Right ventricle myocardium inferior (tissue), 1 donor: Measurements from ENCODE around the gene DLG2. TPM values are rescaled to one million over a fixed set of nuclear protein-coding genes. Genes with fewer than 3 reads are reported as not detected.

ENCODE experiments used
- ATAC-seq: fragments of 200-7000 bp; cut with Tn5 transposase; one replicate; pipeline ENCODE4 v1.9.1; 2020; ENCODE audit warnings: mild to moderate bottlenecking, moderate library complexity
- DNase-seq: peaks from one replicate; pipeline ENCODE4 v3.0.0; 2021; ENCODE audit errors: missing footprints
- intact Hi-C: fragments of 100-400 bp; cut with DNase I; formaldehyde crosslinking; loops from one replicate; pipeline ENCODE4 v1.11.0; 2022
- total RNA-seq: library from RNA; stranded (reverse); fragmentation: NEBNext Ultra II Directional; extraction: Animal tissue kit (Norgen Biotek cat#: 25700); gene quantifications from one replicate; pipeline ENCODE4 v1.2.1, GENCODE V29; 2021
- donor health status: DM: no; HTN: yes; CAD: no; lungs with severe emphysema.

DLG2 gene
- total RNA-seq, 1 donor from 2014 or later = 5.7 TPM

GRCh38 chr11:83924795-83925542, 1702.2 kb downstream of the DLG2 start:
- DNase-seq (no peak), ATAC-seq (no peak)
- intact Hi-C loops = no loop called here

DNA sequence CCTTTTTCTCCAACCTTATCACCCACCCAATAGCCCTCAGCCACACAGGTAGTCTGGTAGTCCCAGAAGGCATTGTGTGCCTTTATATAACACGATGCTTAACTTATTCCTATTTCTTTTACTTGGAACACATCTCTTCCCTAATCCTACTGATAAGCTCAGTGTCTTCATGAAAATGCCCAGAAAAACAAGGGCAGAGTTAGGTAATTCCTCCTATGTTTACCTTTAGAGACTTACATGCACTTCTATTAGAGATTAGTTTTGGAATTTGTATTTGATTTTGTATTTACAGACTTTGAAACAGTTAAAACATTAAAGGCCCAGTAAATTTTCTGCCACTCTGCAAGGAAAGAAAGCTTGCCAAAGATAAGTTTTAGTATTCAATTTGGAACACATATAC, 1703.2 kb downstream of the DLG2 start:
- no peak for ATAC-seq
- intact Hi-C loops = no loop called here
- DNase-seq = no peak

DNA sequence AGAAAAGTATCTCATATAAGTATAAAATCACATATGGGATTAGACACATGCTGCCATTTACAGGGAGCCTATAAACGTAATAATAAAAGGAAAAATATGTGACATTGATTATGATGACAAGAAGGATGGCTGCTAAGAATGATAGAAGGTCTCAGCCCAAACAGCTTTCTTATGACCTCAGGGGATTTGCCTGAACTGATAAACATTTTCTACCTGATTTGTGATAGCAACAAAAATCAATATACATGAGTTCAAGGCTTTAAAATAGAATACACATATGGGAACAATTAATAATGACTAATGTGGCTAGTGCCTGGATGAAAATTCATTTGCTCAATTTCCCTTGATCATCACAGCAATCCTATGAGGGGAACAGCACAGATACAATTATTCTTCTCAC, 1704.2 kb downstream of the DLG2 start:
- intact Hi-C loops = no loop called here
- no peak for DNase-seq
- no peak for ATAC-seq

DNA sequence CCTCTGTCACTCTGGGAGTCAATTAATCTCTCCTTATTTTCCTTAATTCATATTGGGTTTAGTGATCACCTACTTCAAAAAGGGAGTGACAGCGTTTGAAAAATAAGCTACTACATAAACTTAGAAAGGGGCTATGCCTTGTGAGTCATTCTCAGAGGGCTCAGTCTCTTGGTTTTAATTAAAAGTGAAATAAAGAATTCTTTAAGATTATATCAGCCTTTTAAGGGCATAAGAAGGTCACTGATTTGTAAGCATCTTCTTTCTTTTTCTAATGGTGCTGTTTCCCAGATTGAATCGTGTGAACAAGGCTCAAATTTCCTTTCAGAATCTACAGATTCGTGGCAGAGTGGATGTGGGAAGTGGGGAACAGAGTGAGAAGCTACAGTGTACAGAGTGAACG, 1704.8 kb downstream of the DLG2 start:
- no peak for DNase-seq
- intact Hi-C loops = no loop called here
- ATAC-seq = no peak

- ATAC-seq = no peak
- DNase-seq = no peak
- intact Hi-C loops = no loop called here
Measured at GRCh38 chr11:83921447-83922192, 1705.5 kb downstream of the DLG2 start.

DNA sequence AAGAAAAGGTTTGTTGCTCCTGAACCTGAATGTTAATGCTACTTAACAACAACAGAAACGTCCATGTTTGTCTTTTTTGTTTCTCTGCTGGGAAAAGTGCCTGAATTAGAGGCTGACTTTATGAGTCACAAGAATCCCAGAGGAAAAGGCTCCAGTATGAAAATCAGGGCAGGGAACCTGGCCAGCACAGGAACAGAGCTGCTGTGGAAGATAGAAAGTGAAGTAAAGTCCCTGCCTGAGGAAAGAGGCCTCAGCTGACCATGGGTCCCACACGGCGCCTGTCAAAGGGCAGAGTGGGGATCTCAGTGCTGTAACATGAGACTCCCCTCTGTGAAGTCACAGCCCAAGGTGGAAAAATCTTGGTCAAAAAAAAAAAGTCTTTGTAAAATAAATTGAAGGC, 1708.7 kb downstream of the DLG2 start:
- ATAC-seq (peak; percentile 86), DNase-seq (no peak)
- intact Hi-C loops = no loop called here

DNA sequence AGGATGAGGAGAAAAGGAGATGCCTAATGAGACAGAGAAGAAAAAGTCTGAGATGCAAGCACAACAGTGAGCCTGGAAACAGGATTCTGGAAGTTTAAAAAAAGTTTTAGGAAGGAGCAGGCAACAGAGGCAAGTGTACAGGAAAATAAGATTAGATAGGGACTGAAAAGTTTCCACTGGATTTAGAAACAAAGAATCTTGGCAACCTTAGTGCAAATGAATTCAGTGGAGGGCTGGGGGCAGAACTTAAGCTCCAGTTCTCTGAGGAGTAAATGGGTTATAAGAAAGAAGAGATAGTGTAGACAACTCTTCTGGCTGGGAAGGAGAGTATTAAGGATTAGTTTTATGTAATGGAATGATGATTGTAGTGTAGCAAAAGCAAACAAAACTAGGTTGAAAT, 1712.1 kb downstream of the DLG2 start:
- ATAC-seq (peak; percentile 41), DNase-seq (no peak)
- intact Hi-C loops = no loop called here

DNA sequence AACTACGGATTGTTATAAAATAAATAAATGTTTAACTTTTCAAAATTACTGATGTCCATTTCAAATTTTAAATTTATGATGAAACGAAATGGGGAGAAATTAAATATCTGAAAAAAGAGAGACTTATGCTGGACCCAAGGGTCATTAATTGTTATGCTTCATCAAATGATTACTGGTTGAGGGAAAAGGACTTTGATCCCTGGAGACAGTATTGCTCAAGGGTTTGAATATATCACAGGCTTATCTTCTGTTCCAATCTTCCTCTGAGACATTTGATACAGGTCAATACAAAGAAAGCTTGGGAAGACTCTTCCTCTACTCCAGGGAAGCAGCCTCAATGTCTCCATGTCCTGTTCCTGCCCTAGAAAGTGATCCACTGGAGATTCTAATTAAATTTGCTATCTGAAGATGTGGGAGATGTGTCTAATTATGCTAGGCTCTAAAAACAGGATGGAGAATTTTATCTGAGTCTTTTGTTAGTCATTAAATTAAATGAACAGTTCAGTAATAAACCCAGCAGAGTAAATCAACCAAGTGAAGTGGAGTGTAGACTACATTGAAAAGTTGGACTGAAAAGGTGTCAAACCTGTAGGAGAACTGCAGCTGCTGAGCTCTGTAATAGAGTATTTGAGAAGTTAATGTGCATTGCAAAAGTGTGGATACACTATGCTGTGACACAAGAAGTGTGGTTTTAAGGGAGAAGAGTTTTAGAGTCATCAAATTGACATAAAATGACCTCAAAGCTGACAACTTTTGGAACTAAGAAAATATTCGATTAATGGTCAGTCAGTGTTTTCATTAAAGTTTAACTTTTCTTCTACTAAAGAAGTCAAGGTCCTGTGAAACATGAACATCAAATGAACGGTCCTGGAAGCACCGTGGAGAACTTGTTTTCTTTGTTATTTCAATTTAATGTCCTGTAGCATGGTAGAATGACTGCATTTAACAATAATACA, 1717.3 kb downstream of the DLG2 start:
- no peak for DNase-seq
- no peak for ATAC-seq
- intact Hi-C loops = no loop called here

GRCh38 chr11:83908298-83908856, 1718.8 kb downstream of the DLG2 start:
- ATAC-seq = no peak
- DNase-seq = no peak
- intact Hi-C loops = no loop called here

DNA sequence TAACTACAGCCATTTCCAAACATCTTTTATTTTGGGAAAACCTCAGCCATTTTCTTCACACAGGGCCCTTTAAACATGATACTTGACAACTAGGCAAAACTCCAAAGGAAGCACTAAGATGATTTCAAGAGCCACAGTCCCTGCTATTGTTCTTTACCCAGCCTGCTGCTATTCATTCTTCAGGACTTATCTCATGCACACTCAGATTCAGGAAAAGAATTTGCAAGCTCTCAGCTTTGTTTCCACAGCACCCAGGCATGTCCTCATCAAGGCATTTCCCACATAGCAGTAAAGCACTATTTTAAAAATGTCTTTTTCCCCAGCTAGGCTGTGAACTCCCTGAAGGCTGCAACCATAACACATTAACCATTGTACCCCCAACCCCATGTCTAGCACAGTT, 1731.6 kb downstream of the DLG2 start:
- ATAC-seq (no peak), DNase-seq (no peak)
- intact Hi-C loops = no loop called here

DNA sequence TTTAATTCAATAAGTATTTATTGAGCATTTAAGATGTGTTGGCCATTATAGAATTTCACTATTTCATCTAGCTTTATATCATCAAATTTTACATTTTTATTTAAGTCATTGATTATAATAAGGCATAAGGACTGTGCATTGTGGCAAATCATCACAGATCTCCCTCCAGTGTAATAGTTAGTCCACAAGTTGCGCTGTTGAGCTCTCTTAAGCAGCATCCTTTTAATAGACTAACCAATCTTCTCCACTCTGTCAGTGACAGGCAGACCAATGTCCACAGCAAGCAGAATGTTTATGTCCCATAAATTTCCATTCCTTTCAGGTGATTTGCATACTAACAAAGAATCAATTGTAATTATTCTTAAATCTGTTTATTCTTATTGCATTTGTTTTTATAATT, 1745.7 kb downstream of the DLG2 start:
- ATAC-seq = no peak
- DNase-seq = no peak
- intact Hi-C loops = no loop called here

- ATAC-seq (no peak), DNase-seq (no peak)
- intact Hi-C loops = no loop called here
Measured at GRCh38 chr11:83871054-83871453, 1756.1 kb downstream of the DLG2 start.

DNA sequence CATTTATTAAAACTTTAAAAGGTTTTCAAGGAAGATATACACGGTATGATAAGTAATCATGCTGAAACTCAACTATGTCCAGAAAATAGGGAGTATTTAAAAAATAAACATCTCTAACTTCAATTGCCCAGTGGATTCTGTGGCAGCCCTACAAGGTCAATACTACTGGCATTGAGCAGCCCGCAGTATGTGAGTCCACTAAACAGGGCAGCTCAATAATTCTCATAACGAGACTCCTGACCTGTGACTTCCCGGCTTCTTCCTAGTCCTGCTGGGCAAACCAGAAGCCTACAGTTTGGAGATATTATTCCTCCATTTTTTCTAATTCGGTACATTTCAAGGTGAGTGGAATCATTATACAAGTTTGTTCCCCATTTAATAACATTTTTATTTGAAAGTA, 1760.5 kb downstream of the DLG2 start:
- ATAC-seq (no peak), DNase-seq (no peak)
- intact Hi-C loops = no loop called here

DNA sequence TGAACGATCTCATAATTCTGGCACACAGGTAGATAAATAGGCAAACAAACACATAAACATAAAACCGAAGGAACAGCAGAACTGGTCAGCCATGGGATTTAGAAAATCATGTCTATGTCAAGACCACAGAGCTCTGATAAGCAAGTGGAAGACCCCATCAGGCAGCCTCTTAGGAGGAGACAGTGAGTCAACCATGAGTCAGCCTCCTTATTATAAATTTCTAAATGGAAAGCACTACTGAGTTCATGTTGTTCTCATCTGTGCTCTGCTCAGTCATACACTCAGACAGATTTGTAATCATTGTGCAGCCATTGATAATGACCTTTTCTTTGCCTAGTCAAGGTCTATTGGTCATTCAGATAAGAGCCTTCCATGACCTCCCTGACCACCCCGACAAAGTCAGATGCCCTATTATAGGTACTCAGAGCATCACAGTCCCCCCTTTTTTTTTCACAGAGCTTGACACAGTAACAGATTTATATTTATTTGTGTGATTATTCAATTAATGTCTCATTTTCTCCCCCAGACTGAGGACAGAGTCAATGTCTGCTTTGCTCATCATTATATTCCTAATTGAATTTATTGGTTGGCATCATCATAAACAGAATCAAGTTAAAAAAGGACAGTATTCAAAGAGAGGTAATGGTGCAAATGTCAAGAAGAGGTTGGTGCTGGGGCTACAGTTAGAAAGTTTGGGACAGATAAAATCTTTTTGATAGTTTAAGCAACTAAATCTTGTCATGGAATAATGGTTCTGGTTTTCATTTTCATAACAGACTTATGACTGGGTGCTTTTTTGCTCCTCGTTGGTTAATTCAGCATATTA, 1761.3 kb downstream of the DLG2 start:
- intact Hi-C loops = no loop called here
- ATAC-seq (no peak), DNase-seq (no peak)

GRCh38 chr11:83864412-83865057, 1762.6 kb downstream of the DLG2 start:
- intact Hi-C loops = no loop called here
- ATAC-seq (no peak), DNase-seq (no peak)

DNA sequence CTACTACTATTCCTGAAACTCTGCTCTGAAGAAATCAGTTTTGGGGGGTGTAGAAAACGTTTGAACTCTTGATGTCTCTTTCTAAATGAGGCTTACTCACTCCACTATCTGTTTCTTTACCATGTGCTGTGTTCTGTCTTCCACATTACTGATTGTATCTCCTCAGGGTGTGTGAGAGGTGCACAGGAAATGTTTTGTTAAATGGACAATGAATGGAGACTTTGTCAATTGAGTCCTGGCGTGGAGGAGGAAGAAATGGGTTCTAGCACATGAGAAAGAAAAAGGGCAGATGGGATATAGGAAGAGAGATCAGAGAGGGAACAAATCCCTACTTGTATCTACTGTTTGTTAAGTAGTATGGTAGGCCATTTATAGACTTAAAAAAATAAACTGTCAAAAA, 1763.9 kb downstream of the DLG2 start:
- DNase-seq = no peak
- intact Hi-C loops = no loop called here

DNA sequence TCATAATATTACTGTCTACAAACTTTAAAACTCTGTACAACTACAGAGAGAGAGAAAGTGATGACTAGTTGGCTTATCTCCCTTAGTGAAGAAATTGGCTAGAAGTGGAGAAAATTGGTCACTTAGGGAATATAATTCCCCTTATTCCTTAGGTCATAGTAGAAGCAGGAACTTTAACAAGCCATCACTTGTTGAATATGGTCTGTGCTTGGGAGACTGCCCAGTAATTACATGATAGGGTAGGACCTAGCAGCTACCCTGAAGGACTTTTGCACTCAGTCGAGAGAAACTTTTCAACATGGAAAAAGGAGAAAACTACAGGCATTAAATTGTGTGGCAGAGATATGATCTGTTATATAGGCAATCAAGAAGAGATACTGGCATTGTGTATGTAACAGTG, 1764.5 kb downstream of the DLG2 start:
- intact Hi-C loops = no loop called here
- DNase-seq (no peak), ATAC-seq (peak; percentile 97)

More for the DNA sequence above, 1763.9 kb downstream of the DLG2 start:
- no peak for ATAC-seq

DNA sequence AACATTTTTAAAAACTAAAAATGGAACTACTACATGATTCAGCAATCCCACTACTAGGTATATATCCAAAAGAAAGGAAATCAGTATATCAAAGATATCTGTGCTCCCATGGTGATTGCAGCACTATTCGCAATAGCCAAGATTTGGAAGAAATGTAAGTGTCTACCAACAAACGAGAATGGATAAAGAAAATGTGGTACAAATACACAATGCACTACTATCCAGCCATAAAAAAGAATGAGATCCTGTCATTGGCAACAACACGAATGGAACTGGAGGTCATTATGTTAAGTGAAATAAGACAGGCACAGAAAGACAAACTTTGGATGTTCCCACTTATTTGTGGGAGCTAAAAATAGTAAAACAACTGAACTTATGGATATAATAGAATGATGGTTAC, 1765.1 kb downstream of the DLG2 start:
- peak; percentile 60 for ATAC-seq
- intact Hi-C loops = no loop called here
- DNase-seq = no peak
